ENCODE results near the gene ZNF691.

ZNF691 gene

GRCh38 chr1:42846257-42847110, at the start of gene ZNF691 (continued):
- TF ChIP-seq ZNF311 (tag by site-specific recombination; IDR thresholded peaks at IDR 0.05; ENCODE audit: borderline replicate concordance) (no peak), GLIS1 (tag by site-specific recombination; IDR thresholded peaks at IDR 0.05) (no peak), ZBTB1 (tag by site-specific recombination; IDR thresholded peaks at IDR 0.05) (no peak), ZNF19 (tag by site-specific recombination; IDR thresholded peaks at IDR 0.05; ENCODE audit: low read depth) (no peak), ZNF513 (tag by site-specific recombination; IDR thresholded peaks at IDR 0.05) (no peak), ZNF645 (tag by site-specific recombination; IDR thresholded peaks at IDR 0.05) (no peak), ZNF221 (tag by site-specific recombination; IDR thresholded peaks at IDR 0.05; ENCODE audit: borderline replicate concordance) (no peak), CTCF (tag by site-specific recombination; IDR thresholded peaks at IDR 0.05) (peak; percentile 96), ZNF324 (tag by site-specific recombination; IDR thresholded peaks at IDR 0.05) (no peak), BCL11A (tag by site-specific recombination; IDR thresholded peaks at IDR 0.05; ENCODE audit: low read depth) (no peak), ZNF561 (tag by site-specific recombination; IDR thresholded peaks at IDR 0.05; ENCODE audit: borderline replicate concordance) (peak; percentile 70; the same call in 1 of the 2 replicates), ZNF747 (tag by site-specific recombination; IDR thresholded peaks at IDR 0.05) (no peak), ZNF394 (tag by site-specific recombination; IDR thresholded peaks at IDR 0.05; ENCODE audit: borderline replicate concordance) (no peak; the same call in 1 of the 2 replicates), ZBTB8A (tag by site-specific recombination; IDR thresholded peaks at IDR 0.05) (peak; percentile 23; the same call in 1 of the 2 replicates), ZNF157 (tag by site-specific recombination; IDR thresholded peaks at IDR 0.05) (no peak), ZNF768 (tag by site-specific recombination; IDR thresholded peaks at IDR 0.05) (no peak), ZNF501 (tag by site-specific recombination; IDR thresholded peaks at IDR 0.05) (peak; percentile 57), MZF1 (tag by site-specific recombination; IDR thresholded peaks at IDR 0.05; ENCODE audit: borderline replicate concordance) (no peak), YY2 (tag by site-specific recombination; IDR thresholded peaks at IDR 0.05) (peak; percentile 39; the same call in 1 of the 2 replicates), ZNF549 (tag by site-specific recombination; IDR thresholded peaks at IDR 0.05) (no peak), ZNF248 (tag by site-specific recombination; IDR thresholded peaks at IDR 0.05) (no peak), ZNF423 (tag by site-specific recombination; IDR thresholded peaks at IDR 0.05) (no peak), ZIC2 (tag by site-specific recombination; IDR thresholded peaks at IDR 0.05) (no peak), KLF1 (tag by site-specific recombination; IDR thresholded peaks at IDR 0.05) (no peak), ZSCAN23 (tag by site-specific recombination; IDR thresholded peaks at IDR 0.05) (no peak), ZNF692 (tag by site-specific recombination; IDR thresholded peaks at IDR 0.05) (peak; percentile 96), SP3 (tag by site-specific recombination; IDR thresholded peaks at IDR 0.05) (peak; percentile 81), ZNF580 (tag by site-specific recombination; IDR thresholded peaks at IDR 0.05) (no peak), ZNF2 (tag by site-specific recombination; IDR thresholded peaks at IDR 0.05) (peak; percentile 31; the same call in 1 of the 2 replicates), ZNF155 (tag by site-specific recombination; IDR thresholded peaks at IDR 0.05) (no peak), OVOL3 (tag by site-specific recombination; IDR thresholded peaks at IDR 0.05) (no peak), ZNF654 (tag by site-specific recombination; IDR thresholded peaks at IDR 0.05; ENCODE audit: low read depth) (no peak), ZNF701 (tag by site-specific recombination; IDR thresholded peaks at IDR 0.05) (no peak), ZNF548 (tag by site-specific recombination; IDR thresholded peaks at IDR 0.05) (no peak; the same call in 1 of the 2 replicates)
